Chondrocyte (in vitro differentiated cells): Measurements from ENCODE around the gene TNFRSF4. TPM values are rescaled to one million over a fixed set of nuclear protein-coding genes. Genes with fewer than 3 reads are reported as not detected.
A peak's percentile ranks its signal among the peaks of the same experiment; 100 is the strongest.

Experiments
- DNase-seq: peaks from one replicate; pipeline ENCODE4 v3.0.0; 2021; ENCODE audit warnings: mixed read lengths, low spot score
- H3K27ac Mint-ChIP-seq: one replicate; pipeline ENCODE4 v1.8.0; 2021; ENCODE audit warnings: mild to moderate bottlenecking, moderate library complexity, mixed read lengths; ENCODE audit not compliant: unreplicated experiment
- H3K27me3 Mint-ChIP-seq: 2 replicates; pipeline ENCODE4 v1.8.0; 2021; ENCODE audit warnings: low read depth, mixed read lengths
- H3K36me3 Mint-ChIP-seq: 2 replicates; pipeline ENCODE4 v1.8.0; 2021; ENCODE audit warnings: low read depth, mixed read lengths
- H3K4me1 Mint-ChIP-seq: 2 replicates; pipeline ENCODE4 v1.8.0; 2021; ENCODE audit warnings: low read depth, mild to moderate bottlenecking, mixed read lengths
- H3K4me3 Mint-ChIP-seq: one replicate; pipeline ENCODE4 v1.8.0; 2021; ENCODE audit warnings: mild to moderate bottlenecking, moderate library complexity, mixed read lengths; ENCODE audit not compliant: unreplicated experiment
- H3K9me3 Mint-ChIP-seq: 2 replicates; pipeline ENCODE4 v1.8.0; 2021; ENCODE audit warnings: low read depth, mixed read lengths
- total RNA-seq: library from RNA; stranded (reverse); gene quantifications from 3 replicates; pipeline ENCODE4 v1.2.1, GENCODE V29; 2021
- TF ChIP-seq, protein P1 (sequence below): fragments of 200-600 bp; sonication (generic); IDR thresholded peaks from 2 replicates; pipeline ENCODE4 v1.5.0; 2021; ENCODE audit warnings: antibody characterized with exemption, mild to moderate bottlenecking, moderate library complexity

TNFRSF4 gene
- total RNA-seq, 1 donor from 2014 or later: not detected

DNA sequence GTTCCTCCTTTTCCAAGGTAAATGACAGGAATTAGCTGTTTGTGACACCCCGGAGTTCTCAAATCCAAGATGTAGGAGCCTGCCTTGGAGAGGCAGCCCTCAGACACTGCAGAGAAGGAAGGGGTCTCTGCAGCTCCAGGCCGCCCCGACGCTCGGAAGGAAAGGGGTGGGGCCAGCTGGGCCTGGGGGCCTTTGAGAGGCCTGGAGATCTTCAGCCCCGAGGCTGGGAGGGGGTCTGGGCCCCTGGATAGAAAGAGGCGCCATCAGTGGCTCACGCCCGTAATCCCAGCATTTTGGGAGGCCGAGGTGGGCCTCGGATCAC is 6.4 kb downstream of the TNFRSF4 start:
- Mint-ChIP-seq H3K27ac (no peak overlapping the region), H3K27me3 (no peaks in the 10 kb centered on the region), H3K9me3 (no peaks in the 10 kb centered on the region), H3K4me1 (peaks cover 12% of the 10 kb centered on the region), H3K36me3 (no peaks in the 10 kb centered on the region), H3K4me3 (no peak overlapping the region)
- TF ChIP-seq, protein P1, sequence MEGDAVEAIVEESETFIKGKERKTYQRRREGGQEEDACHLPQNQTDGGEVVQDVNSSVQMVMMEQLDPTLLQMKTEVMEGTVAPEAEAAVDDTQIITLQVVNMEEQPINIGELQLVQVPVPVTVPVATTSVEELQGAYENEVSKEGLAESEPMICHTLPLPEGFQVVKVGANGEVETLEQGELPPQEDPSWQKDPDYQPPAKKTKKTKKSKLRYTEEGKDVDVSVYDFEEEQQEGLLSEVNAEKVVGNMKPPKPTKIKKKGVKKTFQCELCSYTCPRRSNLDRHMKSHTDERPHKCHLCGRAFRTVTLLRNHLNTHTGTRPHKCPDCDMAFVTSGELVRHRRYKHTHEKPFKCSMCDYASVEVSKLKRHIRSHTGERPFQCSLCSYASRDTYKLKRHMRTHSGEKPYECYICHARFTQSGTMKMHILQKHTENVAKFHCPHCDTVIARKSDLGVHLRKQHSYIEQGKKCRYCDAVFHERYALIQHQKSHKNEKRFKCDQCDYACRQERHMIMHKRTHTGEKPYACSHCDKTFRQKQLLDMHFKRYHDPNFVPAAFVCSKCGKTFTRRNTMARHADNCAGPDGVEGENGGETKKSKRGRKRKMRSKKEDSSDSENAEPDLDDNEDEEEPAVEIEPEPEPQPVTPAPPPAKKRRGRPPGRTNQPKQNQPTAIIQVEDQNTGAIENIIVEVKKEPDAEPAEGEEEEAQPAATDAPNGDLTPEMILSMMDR: no peak
- DNase-seq: peak; percentile 50

DNA sequence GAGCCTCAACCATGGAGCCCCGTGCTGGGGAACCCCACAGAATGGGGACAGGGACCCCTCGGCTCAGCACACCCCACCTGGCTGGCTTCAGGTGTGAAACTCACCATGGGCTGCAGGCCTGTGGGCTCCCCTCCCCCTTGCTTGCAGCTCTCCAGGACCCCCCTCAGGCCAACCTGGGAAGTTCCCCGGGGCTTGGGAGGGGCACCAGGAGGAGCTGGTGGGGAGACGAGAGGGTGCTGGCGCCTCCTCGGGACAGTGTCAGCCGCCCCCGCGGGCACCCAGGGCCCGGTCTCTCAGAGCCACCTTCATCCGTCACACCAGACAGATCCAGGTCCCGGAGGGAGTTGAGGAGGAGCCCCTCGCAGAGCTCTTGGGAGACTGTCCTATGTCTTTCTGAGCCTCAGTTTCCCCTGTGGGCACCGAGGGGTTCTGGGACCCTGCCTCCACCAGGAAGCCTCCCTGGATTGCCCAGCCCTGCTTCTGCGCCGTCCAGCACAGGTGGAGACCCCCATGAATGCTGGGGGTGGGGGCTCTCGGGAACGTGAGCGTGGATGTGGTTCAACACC is 6.9 kb downstream of the TNFRSF4 start:
- Mint-ChIP-seq H3K4me3 (no peak overlapping the region), H3K27ac (no peak overlapping the region), H3K27me3 (no peaks in the 10 kb centered on the region), H3K4me1 (peaks cover 12% of the 10 kb centered on the region), H3K36me3 (no peaks in the 10 kb centered on the region), H3K9me3 (no peaks in the 10 kb centered on the region)
- TF ChIP-seq, protein P1: peak; percentile 22
- DNase-seq: peak; percentile 82

DNA sequence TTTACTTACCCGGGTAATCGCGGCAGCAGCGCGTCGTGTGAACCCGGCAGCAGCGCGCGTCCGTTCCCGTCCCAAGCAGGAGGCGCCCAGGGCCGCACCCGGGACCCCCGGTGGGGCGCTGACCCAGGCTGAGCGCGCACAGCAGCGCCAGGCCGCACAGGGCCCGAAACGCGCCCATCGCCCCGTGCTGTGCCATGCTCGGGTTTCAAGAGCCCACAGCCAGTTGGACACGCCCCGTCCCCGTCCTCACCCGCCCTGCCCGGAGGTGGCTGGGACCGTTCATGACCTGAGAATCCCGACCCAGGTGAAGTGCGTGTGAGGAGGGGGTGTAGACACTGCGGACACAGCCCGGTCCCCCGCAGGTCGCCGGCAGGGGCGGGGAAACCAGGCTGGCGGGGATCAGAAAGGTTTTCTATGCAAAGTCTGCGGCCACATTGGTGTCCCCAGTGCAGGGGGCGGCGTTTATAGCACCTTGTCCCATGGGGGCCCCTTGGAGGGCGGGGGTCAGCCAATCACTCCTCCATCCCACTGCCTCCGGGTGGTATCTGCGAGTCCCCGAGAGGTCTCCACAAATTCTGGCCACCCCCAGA is 7.5 kb downstream of the TNFRSF4 start, which contains the start of gene TNFRSF18:
Gene TNFRSF18 (minus strand): TSS at position 217 of the 590 bp plus-strand sequence. CDS start 21 bp downstream, at position 196.
- no peaks in the 10 kb centered on the region for H3K36me3 Mint-ChIP-seq
- no peak within 1 kb of the TSS for H3K27ac Mint-ChIP-seq
- TF ChIP-seq, protein P1: no peak
- H3K27me3 Mint-ChIP-seq: no peaks in the 10 kb centered on the region
- H3K4me1 Mint-ChIP-seq: peaks cover 12% of the 10 kb centered on the region
- H3K4me3 Mint-ChIP-seq: no peak within 1 kb of the TSS
- peak; percentile 82 for DNase-seq
- H3K9me3 Mint-ChIP-seq: no peaks in the 10 kb centered on the region

DNA sequence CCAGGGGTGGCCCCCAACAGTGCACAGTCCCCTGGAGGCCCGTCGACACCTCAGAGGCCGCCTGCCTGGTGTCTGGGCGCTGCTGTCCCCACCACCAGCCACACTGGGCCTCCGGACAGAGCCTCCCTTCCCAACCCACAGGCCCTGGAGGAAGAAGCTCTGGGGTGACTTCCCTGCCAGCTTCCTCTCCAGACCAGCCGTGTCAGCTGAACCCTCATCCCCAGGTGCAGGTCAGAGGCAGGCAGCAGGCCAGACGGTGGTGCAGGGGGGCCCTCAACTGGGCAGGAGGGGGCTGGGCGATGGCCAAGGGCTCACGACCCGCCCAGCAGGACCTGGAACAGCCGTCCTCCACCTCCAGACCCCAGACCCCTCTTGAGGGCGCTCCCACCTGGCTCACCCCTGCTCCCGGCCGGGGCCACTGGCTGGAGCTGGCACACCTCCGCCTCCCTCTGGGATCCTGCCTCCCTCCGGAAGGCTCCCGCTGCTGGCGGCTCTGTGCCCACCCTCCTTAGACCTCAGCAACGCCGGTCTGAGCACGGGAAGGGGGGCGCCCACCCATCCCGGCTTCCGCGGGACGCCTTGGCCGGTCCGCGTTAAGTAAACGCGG is 8.1 kb downstream of the TNFRSF4 start:
- no peaks in the 10 kb centered on the region for H3K27me3 Mint-ChIP-seq
- no peaks in the 10 kb centered on the region for H3K36me3 Mint-ChIP-seq
- TF ChIP-seq, protein P1: no peak
- H3K9me3 Mint-ChIP-seq: no peaks in the 10 kb centered on the region
- no peak overlapping the region for H3K27ac Mint-ChIP-seq
- DNase-seq: peak; percentile 87
- no peak overlapping the region for H3K4me3 Mint-ChIP-seq
- peaks cover 12% of the 10 kb centered on the region for H3K4me1 Mint-ChIP-seq

DNA sequence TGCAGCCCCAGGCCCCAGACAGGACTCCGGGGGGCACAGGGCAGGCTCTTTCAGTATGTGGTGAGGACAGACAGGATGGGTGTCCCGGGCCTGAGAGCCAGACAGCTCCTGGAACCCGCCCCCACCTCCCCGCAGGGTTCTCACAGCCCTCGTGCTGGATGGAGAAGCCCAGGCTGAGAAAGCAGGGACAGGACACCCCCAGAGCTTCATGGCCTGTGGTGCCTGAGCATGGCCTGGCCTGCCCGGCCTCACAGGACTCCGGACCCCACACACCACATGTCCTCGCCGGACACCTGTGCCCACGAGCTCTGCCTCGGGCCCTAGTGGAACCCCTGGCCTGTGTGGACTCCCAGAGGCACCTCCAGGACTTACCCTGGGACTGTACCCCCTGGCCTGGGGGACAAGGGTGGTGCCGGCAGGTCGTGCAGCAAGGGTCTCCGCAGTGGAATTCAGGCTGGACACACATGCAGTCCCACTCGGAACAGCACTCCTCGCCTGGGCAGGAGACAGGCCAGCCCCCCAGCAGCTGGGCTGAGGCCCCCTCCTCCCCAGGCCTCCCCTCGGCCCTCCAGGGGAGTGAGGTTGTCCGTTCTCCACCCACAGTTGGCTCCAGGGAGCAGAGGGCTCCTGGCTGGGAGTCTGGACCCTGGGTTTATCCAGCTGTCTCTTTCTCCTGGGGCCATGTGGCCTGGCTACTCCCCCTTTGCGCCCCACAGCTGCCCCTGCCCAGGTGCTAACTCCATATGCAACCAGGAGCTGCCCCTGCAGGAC is 8.8 kb downstream of the TNFRSF4 start:
- no peaks in the 10 kb centered on the region for H3K36me3 Mint-ChIP-seq
- H3K27ac Mint-ChIP-seq: no peak overlapping the region

More for the DNA sequence above, 8.8 kb downstream of the TNFRSF4 start:
- Mint-ChIP-seq H3K9me3 (no peaks in the 10 kb centered on the region), H3K27me3 (no peaks in the 10 kb centered on the region), H3K4me1 (peaks cover 12% of the 10 kb centered on the region), H3K4me3 (no peak overlapping the region)
- TF ChIP-seq, protein P1: no peak
- DNase-seq: peak; percentile 89
